NCI-H1436 treated with DMSO at 0.1 percent for 48 hours (cell line): ENCODE results near the gene GRB2.
"Not testable (repeated sequence)": the region's sequence is repeated elsewhere in the genome, so short reads cannot be mapped to it uniquely, and the experiment has no call there.

Experiments
- DNase-seq: peaks from one replicate; lab custom pipeline; 2025; lab: John Stamatoyannopoulos, UW

The GRB2 gene

DNA sequence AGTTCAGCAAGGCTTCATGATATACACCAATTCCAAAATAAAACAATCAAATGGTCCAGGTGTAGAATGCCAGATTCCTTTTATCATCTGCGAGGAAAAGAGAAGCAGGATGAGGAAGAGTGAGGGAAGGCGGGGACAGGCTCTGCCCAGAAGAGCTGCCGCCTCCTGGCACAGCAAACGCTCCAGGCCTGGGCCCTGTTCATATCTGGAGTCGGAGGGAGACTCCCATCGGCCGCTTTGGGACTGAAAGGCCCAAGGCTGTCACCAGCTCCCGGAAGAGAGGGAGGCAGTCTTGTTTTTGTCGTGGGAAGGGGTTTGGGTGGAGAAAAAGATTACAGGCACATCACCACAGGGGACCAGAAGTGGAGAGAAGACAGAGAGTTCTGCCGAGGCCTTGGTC, 87.3 kb downstream of the GRB2 start:
- DNase-seq, result no peak

GRCh38 chr17:75317671-75318070, 87.8 kb downstream of the GRB2 start:
- DNase-seq, result no peak

DNA sequence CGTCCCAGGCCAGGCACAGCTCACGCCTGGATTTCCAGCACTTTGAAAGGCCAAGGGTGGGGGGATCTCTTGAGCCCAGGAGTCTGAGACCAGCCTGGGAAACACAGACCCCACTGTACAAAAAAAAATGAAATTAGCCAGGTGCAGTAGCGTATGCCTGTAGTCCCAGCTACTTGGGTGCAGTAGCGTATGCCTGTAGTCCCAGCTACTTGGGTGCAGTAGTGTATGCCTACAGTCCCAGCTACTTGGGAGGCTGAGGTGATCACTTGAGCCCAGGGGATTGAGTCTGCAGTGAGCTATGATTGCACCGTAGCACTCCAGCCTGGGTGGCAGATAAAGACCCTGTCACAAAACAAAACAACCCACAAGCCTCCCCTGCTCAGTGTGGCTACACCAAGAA, 89.2 kb downstream of the GRB2 start:
- no peak for DNase-seq

DNA sequence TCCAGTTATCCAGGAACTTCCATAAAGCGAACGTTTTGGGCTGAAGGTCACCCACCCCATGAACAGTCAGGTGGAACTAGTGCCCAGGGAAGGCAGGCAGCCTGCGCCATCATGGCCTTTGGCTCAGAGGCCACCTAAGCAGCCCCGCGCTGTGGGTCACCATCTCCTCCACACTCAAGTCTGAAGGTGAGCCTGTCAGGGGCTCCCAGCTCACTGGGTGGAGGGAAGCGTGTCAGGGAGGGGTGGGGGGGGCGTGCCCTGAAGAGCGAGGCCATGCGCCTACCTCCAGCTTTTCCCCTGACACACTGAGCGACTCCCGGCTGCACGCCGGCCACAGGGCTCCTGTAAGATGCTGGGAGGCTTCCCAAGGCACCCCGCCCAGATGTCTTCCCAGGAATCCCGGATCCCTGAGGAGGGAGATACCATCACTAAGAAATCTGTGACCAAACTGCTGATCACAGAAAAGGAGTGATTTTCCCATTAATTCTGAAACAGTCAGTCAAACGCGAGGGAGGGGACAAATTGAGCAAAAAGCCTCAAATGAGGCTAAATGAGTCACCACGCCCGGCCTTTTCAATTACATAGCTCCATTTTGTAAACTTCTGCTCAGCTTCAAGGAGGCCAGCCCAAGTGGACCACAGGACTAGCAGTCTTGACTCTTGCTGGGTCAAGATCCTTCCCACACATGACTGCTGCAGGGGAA, 89.8 kb downstream of the GRB2 start:
- DNase-seq, result no peak

GRCh38 chr17:75313941-75314551, 91.4 kb downstream of the GRB2 start:
- no peak for DNase-seq

GRCh38 chr17:75308732-75309629, 96.5 kb downstream of the GRB2 start:
- DNase-seq, result no peak

GRCh38 chr17:75307957-75308731, 97.3 kb downstream of the GRB2 start:
- no peak for DNase-seq

DNA sequence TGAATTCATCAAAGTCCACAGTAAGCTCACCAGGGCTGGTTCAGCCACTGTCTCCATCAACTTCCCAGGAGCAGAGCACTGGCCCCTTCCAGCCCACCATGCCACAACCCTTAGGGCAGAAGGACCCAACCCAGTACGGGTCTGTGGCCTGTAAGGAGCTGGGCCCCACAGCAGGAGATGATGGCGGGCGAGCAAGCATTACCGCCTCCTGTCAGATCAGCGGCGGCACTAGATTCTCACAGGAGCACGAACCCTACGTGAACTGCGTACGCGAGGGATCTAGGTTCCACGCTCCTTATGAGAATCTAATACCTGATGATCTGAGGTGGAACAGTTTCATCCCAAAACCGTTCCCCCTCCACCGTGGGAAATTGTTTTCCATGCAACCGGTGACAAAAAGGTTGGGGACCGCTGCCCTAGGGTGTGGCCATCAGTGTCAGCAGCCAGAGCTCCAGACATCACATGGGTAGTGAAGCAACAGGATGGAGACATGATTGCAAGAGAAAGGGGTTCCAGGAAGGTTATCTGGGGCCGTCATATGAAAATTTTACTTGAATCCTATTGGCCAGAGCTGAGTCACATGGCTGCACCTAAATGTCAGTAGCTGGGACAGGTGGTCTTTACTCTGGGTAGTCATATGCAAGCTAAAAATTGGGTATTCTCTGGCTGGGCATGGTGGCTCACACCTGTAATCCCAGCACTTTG, 103.8 kb downstream of the GRB2 start:
- DNase-seq, result no peak

GRCh38 chr17:75301049-75301448, 104.4 kb downstream of the GRB2 start:
- DNase-seq, result no peak

DNA sequence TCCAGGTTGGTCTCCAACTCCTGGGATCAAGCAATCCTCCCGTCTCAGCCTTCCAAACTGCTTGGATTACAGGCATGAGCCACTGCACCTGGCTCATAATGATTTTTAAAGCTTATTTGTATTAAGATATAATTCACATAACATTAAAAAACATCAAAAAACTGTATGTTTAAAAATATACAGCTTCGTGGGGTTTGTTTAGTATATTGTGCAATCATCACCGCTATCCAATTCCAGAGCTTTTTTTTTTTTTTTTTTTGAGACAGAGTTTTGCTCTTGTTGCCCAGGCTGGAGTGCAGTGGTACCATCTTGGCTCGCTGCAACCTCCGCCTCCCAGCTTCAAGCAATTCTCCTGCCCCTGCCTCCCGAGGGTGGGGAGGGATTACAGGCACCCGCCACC, 105.2 kb downstream of the GRB2 start:
- DNase-seq, result no peak

DNA sequence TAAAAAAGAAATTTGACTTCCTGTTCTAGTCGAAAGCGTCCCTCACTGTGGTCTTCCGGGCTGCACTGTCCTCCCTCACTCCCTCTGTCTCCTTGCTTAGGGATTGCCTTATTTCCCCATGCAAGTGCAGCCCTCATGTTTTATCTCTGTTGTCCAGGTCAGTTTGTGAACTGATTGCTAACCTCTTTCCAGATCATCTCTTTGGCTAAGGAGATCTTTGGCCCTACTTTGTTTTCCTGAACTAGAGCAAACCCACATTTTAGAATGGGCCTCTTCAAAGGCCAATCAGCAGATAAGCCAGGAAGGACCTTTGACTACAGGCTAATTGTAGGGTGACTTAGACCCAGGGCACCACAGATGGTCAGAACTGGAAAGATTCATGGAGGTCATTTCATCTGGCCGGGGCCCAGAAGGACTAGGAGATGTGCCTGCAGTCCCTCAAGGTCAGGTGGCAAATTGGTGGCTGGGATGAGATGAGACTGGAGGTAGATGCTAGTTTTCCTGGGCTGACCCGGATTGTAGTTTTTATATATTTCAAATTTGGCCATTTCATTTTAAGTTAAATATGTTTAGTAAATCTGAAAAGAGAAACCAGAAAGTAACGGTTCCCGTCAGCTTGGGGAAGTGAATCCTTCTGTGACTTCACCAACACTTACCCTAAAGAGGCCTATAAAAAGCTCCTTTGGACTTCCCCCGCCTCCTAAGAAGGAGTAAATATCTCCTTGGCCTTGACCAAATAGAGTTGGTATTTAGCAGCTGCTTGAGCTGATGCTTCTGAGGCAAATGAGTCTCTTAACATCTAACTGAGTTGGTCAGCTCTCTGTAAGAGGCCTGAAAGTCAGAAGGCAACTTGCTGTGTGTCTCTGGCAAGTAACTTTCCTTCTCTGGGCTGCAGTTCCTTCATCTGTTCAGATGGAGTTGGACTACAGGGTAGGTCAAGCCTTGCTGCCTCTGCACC, 110.0 kb downstream of the GRB2 start:
- DNase-seq, result no peak

DNA sequence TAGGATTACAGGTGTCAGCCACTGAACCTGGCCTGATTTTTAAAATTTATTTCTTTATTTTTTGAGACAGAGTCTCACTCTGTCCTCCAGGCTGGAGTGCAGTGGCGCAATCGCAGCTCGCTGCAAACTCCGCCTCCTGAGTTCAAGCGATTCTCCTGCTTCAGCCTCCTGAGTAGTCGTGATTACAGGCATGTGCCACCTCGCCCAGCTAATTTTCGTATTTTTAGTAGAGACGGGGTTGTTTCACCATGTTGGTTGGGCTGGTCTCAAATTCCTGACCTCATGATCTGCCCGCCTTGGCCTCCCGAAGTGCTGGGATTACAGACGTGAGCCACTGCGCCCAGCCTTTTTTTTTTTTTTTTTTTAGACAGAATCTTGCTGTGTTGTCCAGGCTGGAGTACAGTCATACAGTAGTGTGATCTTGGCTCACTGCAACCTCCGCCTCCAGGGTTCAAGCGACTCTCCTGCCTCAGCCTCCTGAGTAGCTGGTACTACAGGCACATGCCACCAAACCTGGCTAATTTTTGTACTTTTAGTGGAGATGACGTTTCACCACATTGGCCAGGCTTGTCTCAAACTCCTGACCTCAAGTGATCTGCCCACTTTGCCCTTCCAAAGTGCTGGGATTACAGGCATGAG, 112.5 kb downstream of the GRB2 start:
- DNase-seq, result not testable (repeated sequence)

DNA sequence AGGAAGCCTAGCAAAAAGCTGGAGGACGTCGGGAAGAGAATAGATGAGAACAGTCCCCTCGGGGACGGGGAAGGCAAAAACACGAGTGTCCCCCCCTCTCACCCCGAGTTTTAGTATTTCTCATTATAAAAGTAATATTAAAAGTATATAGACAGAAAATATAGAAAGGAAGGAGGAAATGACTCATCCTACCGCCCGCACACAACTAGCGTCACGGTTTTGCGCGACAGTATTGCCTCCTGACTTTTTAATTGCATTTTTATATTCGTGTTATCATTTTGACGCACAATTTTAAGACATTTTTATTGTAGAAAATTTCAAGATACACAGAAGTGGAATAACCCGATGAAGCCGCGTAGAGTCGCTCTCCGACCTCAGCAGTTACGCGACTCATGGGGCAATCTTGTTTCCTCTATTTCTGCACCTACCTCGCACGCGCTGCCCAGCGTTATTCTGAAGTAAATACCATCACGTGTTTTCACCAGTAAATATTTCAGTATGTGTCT, 115.6 kb downstream of the GRB2 start:
- DNase-seq, result no peak

GRCh38 chr17:75289115-75289831, 116.2 kb downstream of the GRB2 start, which contains the start of gene SLC25A19:
SLC25A19 (minus strand) TSS chr17:75289433; CDS start chr17:75286764, 2,669 bp downstream.
- DNase-seq, result peak; percentile 98

- no peak for DNase-seq
Observed at GRCh38 chr17:75288770-75289114, 116.7 kb downstream of the GRB2 start.

DNA sequence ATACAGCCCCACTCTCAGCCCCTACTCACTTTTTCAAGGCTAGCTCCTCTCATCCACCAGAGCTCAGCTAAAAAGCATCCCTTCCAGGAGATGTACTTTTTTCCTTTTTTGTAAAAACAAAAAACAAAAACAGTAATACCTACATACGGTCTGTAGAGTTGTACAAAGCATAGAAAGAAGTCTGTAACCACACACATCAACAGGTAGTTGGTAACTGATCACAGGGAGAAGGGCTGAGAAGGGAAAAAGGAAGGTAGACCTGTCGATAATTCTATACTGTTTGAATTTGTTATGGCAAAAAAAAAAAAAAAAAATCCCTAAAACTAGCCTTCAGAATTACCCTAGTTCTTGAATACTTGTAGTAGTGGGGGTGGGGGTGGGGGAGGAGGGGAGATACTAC, 117.1 kb downstream of the GRB2 start:
- DNase-seq, result no peak

DNA sequence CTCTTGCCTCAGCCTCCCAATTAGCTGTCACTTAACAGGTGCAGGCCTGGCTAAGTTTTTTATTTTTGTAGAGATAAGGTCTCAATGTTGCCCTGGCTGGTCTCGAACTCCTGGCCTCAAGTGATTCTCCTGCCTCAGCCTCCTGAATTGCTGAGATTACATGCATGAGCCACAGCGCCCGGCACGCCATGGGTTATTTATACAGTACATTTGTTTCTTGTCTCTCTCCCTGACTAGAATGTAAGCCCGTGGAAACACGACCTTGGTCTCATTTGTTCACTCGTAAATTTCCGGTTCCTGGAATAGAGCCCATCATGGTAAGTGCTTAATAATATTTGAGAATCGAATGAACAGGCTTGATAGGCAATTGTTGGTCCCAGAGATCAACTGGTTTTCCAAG, 118.3 kb downstream of the GRB2 start:
- no peak for DNase-seq

DNA sequence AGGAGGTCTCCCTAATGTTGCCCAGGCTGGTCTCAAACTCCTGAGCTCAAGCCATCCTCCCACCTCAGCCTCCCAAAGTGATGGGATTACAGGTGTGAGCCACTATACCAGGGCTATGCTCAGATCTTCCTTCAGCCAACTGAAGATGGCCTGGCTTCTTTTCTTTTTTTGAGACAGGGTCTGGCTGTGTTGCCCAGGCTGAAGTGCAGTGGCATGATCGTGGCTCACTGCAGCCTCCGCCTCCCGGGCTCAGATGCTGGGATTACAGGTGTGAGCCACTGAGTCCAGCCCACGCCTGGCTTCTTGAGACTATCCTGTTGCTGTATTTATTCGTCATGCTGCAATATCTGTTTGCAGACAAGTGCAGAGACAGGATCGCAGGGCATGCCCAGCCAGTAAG, 120.4 kb downstream of the GRB2 start:
- DNase-seq, result no peak

GRCh38 chr17:75280189-75280588, 125.3 kb downstream of the GRB2 start:
- DNase-seq, result not testable (repeated sequence)
